Measurements from ENCODE around the gene KANSL1L. TPM values are rescaled to one million over a fixed set of nuclear protein-coding genes. Genes with fewer than 3 reads are reported as not detected.

KANSL1L gene
- polyA plus RNA-seq, 1 of the 3 experiments (the other 2 are of a cell fraction): 5.5 TPM

- WGBS (ENCODE audit: low lambda C conversion rate): 66% methylated on average over 3 of the region's 3 CpGs
- Histone ChIP-seq H2AFZ (ENCODE audit: low read depth) (no peak overlapping the region), H4K20me1 (ENCODE audit: insufficient read depth) (no peaks in the 10 kb centered on the region), H3K9me3 (no peaks in the 10 kb centered on the region), H3K79me2 (ENCODE audit: insufficient read depth) (no peaks in the 10 kb centered on the region), H3K36me3 (replicated peaks in 1 of 2; ENCODE audit: control insufficient read depth in 1 of 2, insufficient read depth in 2 of 2, low read length in 1 of 2) (no peaks in the 10 kb centered on the region), H3K4me2 (no peak overlapping the region), H3K27ac (ENCODE audit: low read depth in 2 of 2, low read length in 1 of 2) (no peak overlapping the region), H3K4me3 (ENCODE audit: low read depth in 2 of 2, low read length in 1 of 2) (no peak overlapping the region), H3K9me2 (no peaks in the 10 kb centered on the region), H3K9ac (no peak overlapping the region), H3K27me3 (ENCODE audit: insufficient read depth) (no peaks in the 10 kb centered on the region), H3F3A (replicated peaks; ENCODE audit: insufficient read depth) (no peaks in the 10 kb centered on the region), H3K4me1 (ENCODE audit: control insufficient read depth in 1 of 2, insufficient read depth in 2 of 2, low read depth in 1 of 2, low read length in 1 of 2) (no peaks in the 10 kb centered on the region)
- CTCF ChIA-PET: interaction anchor here (1.0 to 1.9 kb wide), 4 partner anchors 8 to 217 kb away, joined by 3 to 10 read pairs (median 6); no protein-coding TSS in a partner anchor
- TF ChIP-seq NRF1 (IDR thresholded peaks at IDR 0.05; ENCODE audit: low read depth, low read length) (no peak), RCOR1 (IDR thresholded peaks at IDR 0.05; ENCODE audit: low read length) (no peak), TCF12 (IDR thresholded peaks at IDR 0.05) (no peak), IRF3 (IDR thresholded peaks at IDR 0.05; ENCODE audit: low read depth, low read length) (no peak), FOXJ3 (CRISPR knock-in tag; IDR thresholded peaks at IDR 0.05) (no peak), PBX3 (IDR thresholded peaks at IDR 0.05) (no peak)
- POLR2A ChIA-PET: no interaction called here
- no peak for DNase-seq
Observed at GRCh38 chr2:209985874-209986273, 185.3 kb downstream of the KANSL1L start.

- Histone ChIP-seq H3K79me2 (ENCODE audit: insufficient read depth) (no peaks in the 10 kb centered on the region), H3K4me1 (ENCODE audit: control insufficient read depth in 1 of 2, insufficient read depth in 2 of 2, low read depth in 1 of 2, low read length in 1 of 2) (no peaks in the 10 kb centered on the region), H3K27ac (ENCODE audit: low read depth in 2 of 2, low read length in 1 of 2) (no peak overlapping the region), H3K36me3 (replicated peaks in 1 of 2; ENCODE audit: control insufficient read depth in 1 of 2, insufficient read depth in 2 of 2, low read length in 1 of 2) (no peaks in the 10 kb centered on the region), H3K4me2 (no peak overlapping the region), H3K9me2 (no peaks in the 10 kb centered on the region), H3K27me3 (ENCODE audit: insufficient read depth) (no peaks in the 10 kb centered on the region), H2AFZ (ENCODE audit: low read depth) (no peak overlapping the region), H4K20me1 (ENCODE audit: insufficient read depth) (no peaks in the 10 kb centered on the region), H3K9me3 (no peaks in the 10 kb centered on the region), H3F3A (replicated peaks; ENCODE audit: insufficient read depth) (no peaks in the 10 kb centered on the region), H3K9ac (no peak overlapping the region), H3K4me3 (ENCODE audit: low read depth in 2 of 2, low read length in 1 of 2) (no peak overlapping the region)
- 93% methylated on average over 1 of the region's 2 CpGs for WGBS (ENCODE audit: low lambda C conversion rate)
- CTCF ChIA-PET: interaction anchor here (0.6 kb wide), 1 partner anchor 99 kb away, joined by 3 read pairs; no protein-coding TSS in a partner anchor
- TF ChIP-seq EZH2phosphoT487 (IDR thresholded peaks at IDR 0.05; ENCODE audit: borderline replicate concordance, low read depth) (no peak), TCF12 (IDR thresholded peaks at IDR 0.05) (no peak), YY1 (IDR thresholded peaks at IDR 0.05; ENCODE audit: low read depth) (no peak), MEF2A (IDR thresholded peaks at IDR 0.05; ENCODE audit: borderline replicate concordance, low read depth) (no peak), GATA2 (CRISPR knock-in tag; IDR thresholded peaks at IDR 0.05) (no peak), USF1 (IDR thresholded peaks at IDR 0.05; ENCODE audit: borderline replicate concordance, low read depth) (no peak), CTCF (IDR thresholded peaks at IDR 0.05) (no peak), GABPA (IDR thresholded peaks at IDR 0.05; ENCODE audit: low read depth) (no peak), RXRA (IDR thresholded peaks at IDR 0.05; ENCODE audit: borderline replicate concordance, low read depth) (no peak), RFX5 (IDR thresholded peaks at IDR 0.05; ENCODE audit: low read length) (no peak), CHD2 (IDR thresholded peaks at IDR 0.05; ENCODE audit: low read length, partially characterized antibody) (no peak), PBX3 (IDR thresholded peaks at IDR 0.05) (no peak), TAF1 (IDR thresholded peaks at IDR 0.05; ENCODE audit: borderline replicate concordance, low read depth, low read length) (no peak), NFIC (IDR thresholded peaks at IDR 0.05; ENCODE audit: borderline replicate concordance) (no peak), RCOR1 (IDR thresholded peaks at IDR 0.05; ENCODE audit: low read length) (no peak), RAD21 (IDR thresholded peaks at IDR 0.05; ENCODE audit: low read length) (no peak), SMC3 (IDR thresholded peaks at IDR 0.05; ENCODE audit: low read depth, low read length) (no peak), TEAD4 (IDR thresholded peaks at IDR 0.05; ENCODE audit: borderline replicate concordance, insufficient read depth) (no peak), JUND (IDR thresholded peaks at IDR 0.05) (no peak), IRF3 (IDR thresholded peaks at IDR 0.05; ENCODE audit: low read depth, low read length) (no peak)
- DNase-seq: no peak
- POLR2A ChIA-PET: no interaction called here
Observed at GRCh38 chr2:209984291-209984690, 186.9 kb downstream of the KANSL1L start.
